Endothelial cell of umbilical vein (primary cell): Measurements from ENCODE around the gene SLC35B4. TPM values are rescaled to one million over a fixed set of nuclear protein-coding genes. Genes with fewer than 3 reads are reported as not detected.

Experiments used
- BruUV-seq: library from RNA; stranded (reverse); fragments of 400-500 nt; replicated peaks from 2 replicates; lab custom pipeline; 2021; lab: Mats Ljungman, UMichigan
- CTCF ChIA-PET: fragments of 300-600, 350-600 bp; sonication (Branson Sonifier 250); formaldehyde crosslinking; loops from one replicate; lab custom pipeline; 2021; ENCODE audit warnings: antibody characterized with exemption, inconsistent platforms; lab: Charles Lee
- POLR2A ChIA-PET: fragments of 300-600, 350-600 bp; sonication (Branson Sonifier 250); formaldehyde crosslinking; loops from one replicate; lab custom pipeline; 2021; ENCODE audit warnings: antibody characterized with exemption, inconsistent platforms; lab: Charles Lee
- DNase-seq: peaks from one replicate; pipeline ENCODE4 v3.0.0-alpha.2; 2011; ENCODE audit warnings: low read depth, low spot score
- FAIRE-seq: peaks from 2 replicates; lab custom pipeline; 2011; peaks lifted over from hg19 to GRCh38; lab: Jason Lieb, UNC
- H2AFZ ChIP-seq: 2 replicates; pipeline ENCODE4 v1.6.0; 2012; ENCODE audit warnings: low read depth, low read length, control low read depth, inconsistent platforms
- H3K27ac ChIP-seq: 2 replicates; pipeline ENCODE4 v1.5.1; 2011; ENCODE audit warnings: low read depth, mild to moderate bottlenecking, control low read depth, low read length, moderate library complexity; ENCODE audit not compliant: insufficient read depth
- H3K27me3 ChIP-seq, 2 experiments: 2 replicates each; pipeline versions ENCODE4 v1.6.0 to v1.6.1; 2011; ENCODE audit warnings: low read length in 2 of 2, mixed read lengths in 1 of 2; ENCODE audit not compliant: control insufficient read depth in 2 of 2, insufficient read depth in 2 of 2
- H3K36me3 ChIP-seq, 2 experiments: 2 replicates in 1 of 2; 3 replicates in 1 of 2; pipeline ENCODE4 v1.5.1; 2011; ENCODE audit warnings: low read length in 2 of 2, mild to moderate bottlenecking in 1 of 2, moderate library complexity in 1 of 2; ENCODE audit not compliant: control insufficient read depth in 2 of 2, insufficient read depth in 2 of 2; ENCODE audit errors: extremely low read depth in 1 of 2
- H3K4me1 ChIP-seq: 3 replicates; pipeline ENCODE4 v1.5.1; 2011; ENCODE audit warnings: mild to moderate bottlenecking, low read length; ENCODE audit not compliant: control insufficient read depth, insufficient read depth; ENCODE audit errors: extremely low read depth
- H3K4me2 ChIP-seq: 2 replicates; pipeline ENCODE4 v1.6.1; 2011; ENCODE audit warnings: low read length, control low read depth, mixed read lengths; ENCODE audit not compliant: insufficient read depth
- H3K4me3 ChIP-seq, 3 experiments: fragments of 200-600 bp in 1 of 3; sonication (generic), shearing (Covaris generic) in 1 of 3; replicated peaks in 1 of 3; 2 replicates each; pipeline ENCODE4 v1.5.1; 2011 to 2016; ENCODE audit warnings: control low read depth in 3 of 3, low read length in 3 of 3, mild to moderate bottlenecking in 2 of 3, inconsistent platforms in 1 of 3, low read depth in 1 of 3, moderate library complexity in 1 of 3; ENCODE audit not compliant: insufficient read depth in 1 of 3
- H3K79me2 ChIP-seq: 2 replicates; pipeline ENCODE4 v1.6.0; 2012; ENCODE audit warnings: low read length, inconsistent platforms; ENCODE audit not compliant: control insufficient read depth, insufficient read depth
- H3K9ac ChIP-seq: replicated peaks from 2 replicates; pipeline ENCODE3; 2011; ENCODE audit warnings: low read length, control low read depth; ENCODE audit not compliant: insufficient read depth; ENCODE audit errors: extremely low read depth
- H3K9me1 ChIP-seq: replicated peaks from 3 replicates; pipeline ENCODE4 v1.6.0; 2011; ENCODE audit warnings: mild to moderate bottlenecking, low read length; ENCODE audit not compliant: control insufficient read depth, insufficient read depth; ENCODE audit errors: extremely low read depth
- H3K9me3 ChIP-seq: replicated peaks from 2 replicates; pipeline ENCODE4 v1.5.1; 2012; ENCODE audit warnings: low read length, inconsistent platforms; ENCODE audit not compliant: control insufficient read depth, insufficient read depth
- H4K20me1 ChIP-seq: replicated peaks from 2 replicates; pipeline ENCODE3; 2011; ENCODE audit warnings: mild to moderate bottlenecking, low read length; ENCODE audit not compliant: control insufficient read depth, insufficient read depth; ENCODE audit errors: extremely low read depth
- CTCF ChIP-seq, 2 donors: IDR thresholded peaks; 1 replicate in 1 of 2; 2 replicates in 1 of 2; pipeline ENCODE4 v1.5.1; 2011; ENCODE audit warnings: low read length in 2 of 2, mild to moderate bottlenecking in 2 of 2, moderate library complexity in 2 of 2, control low read depth in 1 of 2, inconsistent platforms in 1 of 2, low read depth in 1 of 2; ENCODE audit not compliant: insufficient read depth in 1 of 2; ENCODE audit errors: extremely low read depth in 1 of 2
- EZH2 ChIP-seq: IDR thresholded peaks from 2 replicates; pipeline ENCODE4 v1.6.1; 2012; ENCODE audit warnings: borderline replicate concordance, low read depth, mild to moderate bottlenecking, moderate library complexity, low read length, inconsistent platforms; ENCODE audit not compliant: severe bottlenecking
- FOS ChIP-seq: IDR thresholded peaks from 2 replicates; pipeline ENCODE4 v1.6.1; 2011; ENCODE audit warnings: mild to moderate bottlenecking, low read length, moderate library complexity, borderline replicate concordance; ENCODE audit not compliant: insufficient read depth
- GATA2 ChIP-seq: IDR thresholded peaks from 2 replicates; pipeline ENCODE4 v1.7.0; 2011; ENCODE audit warnings: low read depth, mild to moderate bottlenecking, moderate library complexity, mixed read lengths, low read length; ENCODE audit not compliant: insufficient read length, insufficient read depth
- JUN ChIP-seq: IDR thresholded peaks from 2 replicates; pipeline ENCODE4 v1.6.1; 2011; ENCODE audit warnings: borderline replicate concordance, low read depth; ENCODE audit not compliant: insufficient read length, insufficient read depth
- MYC ChIP-seq: IDR thresholded peaks from one replicate; pipeline ENCODE4 v1.6.1; 2011; ENCODE audit warnings: mild to moderate bottlenecking, low read depth, low read length
- POLR2A ChIP-seq: IDR thresholded peaks from 2 replicates; pipeline ENCODE4 v1.6.1; 2012; ENCODE audit warnings: low read depth, mild to moderate bottlenecking, control low read depth, low read length
- POLR2AphosphoS5 ChIP-seq: IDR thresholded peaks from 2 replicates; pipeline ENCODE4 v1.6.1; 2012; ENCODE audit warnings: low read depth, mild to moderate bottlenecking, control low read depth, low read length, moderate library complexity; ENCODE audit not compliant: insufficient read depth
- dilution Hi-C: fragments of 300-500 bp; cut with MboI; formaldehyde crosslinking; loops from one replicate; pipeline ENCODE4 v1.15.0; 2019; ENCODE audit warnings: low sequenced_read_pairs; ENCODE audit not compliant: extremely low pct_ligation_motif_present
- intact Hi-C: fragments of 100-400 bp; cut with micrococcal nuclease; formaldehyde crosslinking; loops from one replicate; pipeline ENCODE4 v1.10.0; 2022
- polyA plus RNA-seq, 4 experiments: library from polyadenylated mRNA; depleted of rRNA in 3 of 4; stranded (reverse) in 3 of 4; unstranded in 1 of 4; fragments of >200 nt; gene quantifications; 2 replicates each; pipeline versions ENCODE4 v1.2.1 to v1.2.3, GENCODE V29; 2011 to 2012; ENCODE audit warnings: missing spikeins in 1 of 4
- total RNA-seq: library from RNA; stranded (reverse); gene quantifications from 2 replicates; pipeline ENCODE4 v1.2.3, GENCODE V29; 2021

Gene SLC35B4
- total and polyA plus RNA-seq, 2 donors (not counting 3 experiments of a cell fraction or from before 2014, with no cell fraction given), result 17.5 to 20.2 TPM

- H3K4me2 ChIP-seq, result no peak overlapping the region
- no peaks in the 10 kb centered on the region for H3K36me3 ChIP-seq
- no peak for DNase-seq
- no peak overlapping the region for H3K27ac ChIP-seq
- ChIA-PET POLR2A (no interaction called here), CTCF (interaction anchor here (1.4 kb wide), 1 partner anchor 81 kb away, joined by 3 read pairs; no protein-coding TSS in a partner anchor)
- no peaks in the 10 kb centered on the region for H3K9me3 ChIP-seq
- H3K4me1 ChIP-seq, result no peaks in the 10 kb centered on the region
- dilution Hi-C loops, result no loop called here
- no peak for FAIRE-seq
- no peaks in the 10 kb centered on the region for H3K79me2 ChIP-seq
- H2AFZ ChIP-seq, result no peak overlapping the region
- H3K9me1 ChIP-seq, result no peaks in the 10 kb centered on the region
- intact Hi-C loops, result no loop called here
- peaks cover 7 to 24% of the 10 kb centered on the region in 2 experiments for H3K27me3 ChIP-seq
- no peak for TF ChIP-seq POLR2A
- no peak for TF ChIP-seq MYC
- TF ChIP-seq EZH2, result no peak
- no peak for TF ChIP-seq JUN
- no peak for TF ChIP-seq POLR2AphosphoS5
- TF ChIP-seq GATA2, result no peak
- TF ChIP-seq FOS, result no peak
- TF ChIP-seq CTCF (IDR thresholded peaks at IDR 0.05; ENCODE audit: extremely low read depth in 1 of 2, insufficient read depth in 1 of 2, low read depth in 1 of 2, low read length in 2 of 2), result no peak
- no TSS peak for BruUV-seq
- H4K20me1 ChIP-seq, result no peaks in the 10 kb centered on the region
- H3K4me3 ChIP-seq, result no peak overlapping the region
- no peak overlapping the region for H3K9ac ChIP-seq
These were observed 39.8 kb downstream of the SLC35B4 start for GRCh38 chr7:134276951-134277350.
